NCI-H1694 treated with DMSO at 0.1 percent for 48 hours (cell line): ENCODE data around the gene TRIM16.
"Not testable (repeated sequence)": the region's sequence is repeated elsewhere in the genome, so short reads cannot be mapped to it uniquely, and the experiment has no call there.

Source experiments
- DNase-seq: peaks from one replicate; lab custom pipeline; 2025; lab: John Stamatoyannopoulos, UW

Gene TRIM16

DNA sequence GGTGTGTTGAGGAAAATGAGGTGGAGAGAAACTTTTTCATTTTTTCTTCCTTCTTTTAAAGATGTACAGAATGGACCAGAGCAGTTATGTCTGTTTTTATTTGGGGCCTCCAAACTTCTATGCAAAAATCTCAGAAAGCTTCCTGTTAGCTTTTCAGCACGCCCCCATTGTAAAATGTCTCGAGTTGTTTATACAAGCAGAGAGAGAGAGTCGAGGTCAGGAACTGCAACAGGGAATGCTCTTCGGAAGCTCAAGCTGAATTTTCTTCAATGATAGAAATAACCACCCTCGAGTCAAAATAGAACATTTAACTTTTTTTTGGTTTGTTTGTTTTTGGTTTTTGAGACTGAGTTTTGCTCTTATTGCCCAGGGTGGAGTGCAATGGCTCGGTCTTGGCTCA, 68.3 kb downstream of the TRIM16 start:
- DNase-seq: not testable (repeated sequence)

- not testable (repeated sequence) for DNase-seq
Observed at GRCh38 chr17:15613111-15613510, 71.0 kb downstream of the TRIM16 start.

- DNase-seq: not testable (repeated sequence)
Observed at GRCh38 chr17:15592960-15593359, 91.2 kb downstream of the TRIM16 start.

DNA sequence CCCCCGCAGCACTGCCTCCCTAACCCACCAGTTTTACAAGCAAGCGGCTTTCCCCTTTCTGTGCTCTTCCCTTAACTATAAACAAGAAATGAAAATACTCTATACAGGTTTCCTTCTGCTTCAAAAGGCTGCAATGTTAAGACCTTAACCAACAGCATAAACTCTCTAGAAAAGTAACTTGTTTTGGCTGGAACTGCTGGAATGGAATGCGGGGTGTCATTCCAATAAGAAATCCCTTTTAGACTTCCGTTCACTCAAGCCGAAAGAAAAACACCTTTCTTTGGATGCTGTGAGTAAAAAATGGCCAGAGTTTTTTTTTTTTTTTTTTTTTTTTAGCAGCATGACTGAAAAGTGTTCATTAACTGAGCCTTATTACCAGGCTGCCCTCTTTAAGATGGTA, 92.1 kb downstream of the TRIM16 start:
- DNase-seq: not testable (repeated sequence)

GRCh38 chr17:15590844-15591243, 93.3 kb downstream of the TRIM16 start:
- DNase-seq: not testable (repeated sequence)

GRCh38 chr17:15589544-15590536, 94.3 kb downstream of the TRIM16 start:
- not testable (repeated sequence) for DNase-seq

GRCh38 chr17:15588017-15588416, 96.1 kb downstream of the TRIM16 start:
- not testable (repeated sequence) for DNase-seq

DNA sequence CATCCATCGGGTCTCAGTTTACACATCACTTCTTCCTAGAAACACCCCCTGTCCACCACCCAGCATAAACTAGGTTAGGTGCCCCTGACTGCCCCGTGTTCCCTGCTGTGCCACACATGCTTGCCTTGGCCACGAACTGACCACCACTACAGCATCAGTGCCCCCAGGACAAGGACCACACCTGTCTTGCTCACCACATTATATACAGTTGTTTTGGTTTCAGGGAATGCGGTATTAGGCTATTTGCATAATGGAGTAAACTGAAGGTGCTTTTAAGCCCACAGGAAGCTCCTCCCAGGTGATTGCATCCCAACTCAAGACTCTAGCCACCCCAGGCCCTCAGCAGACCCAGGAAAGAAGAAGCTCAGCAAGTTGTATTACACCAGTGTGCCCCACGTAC, 100.8 kb downstream of the TRIM16 start:
- DNase-seq: not testable (repeated sequence)

- not testable (repeated sequence) for DNase-seq
Observed at GRCh38 chr17:15581462-15581861, 102.6 kb downstream of the TRIM16 start.
